ENCODE results near the gene CFAP161.
A peak's percentile ranks its signal among the peaks of the same experiment; 100 is the strongest.
"Not testable (repeated sequence)": the region's sequence is repeated elsewhere in the genome, so short reads cannot be mapped to it uniquely, and the experiment has no call there.

Gene CFAP161

DNA sequence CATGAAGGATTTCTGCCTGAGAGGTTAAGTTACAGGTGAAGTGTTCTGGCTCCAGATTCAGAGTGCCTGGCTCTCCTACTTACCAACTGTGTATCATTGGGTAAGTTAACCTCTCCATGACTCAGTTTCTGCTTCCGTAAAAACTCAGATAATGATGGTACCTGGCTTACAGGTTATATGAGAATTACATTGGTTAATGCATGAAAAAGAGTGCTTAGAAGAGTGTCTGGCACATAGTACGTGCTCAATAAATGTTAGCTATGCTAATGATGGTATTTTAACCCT is 23.8 kb downstream of the CFAP161 start:
- DNase-seq (ENCODE audit: low read depth), result no peak

DNA sequence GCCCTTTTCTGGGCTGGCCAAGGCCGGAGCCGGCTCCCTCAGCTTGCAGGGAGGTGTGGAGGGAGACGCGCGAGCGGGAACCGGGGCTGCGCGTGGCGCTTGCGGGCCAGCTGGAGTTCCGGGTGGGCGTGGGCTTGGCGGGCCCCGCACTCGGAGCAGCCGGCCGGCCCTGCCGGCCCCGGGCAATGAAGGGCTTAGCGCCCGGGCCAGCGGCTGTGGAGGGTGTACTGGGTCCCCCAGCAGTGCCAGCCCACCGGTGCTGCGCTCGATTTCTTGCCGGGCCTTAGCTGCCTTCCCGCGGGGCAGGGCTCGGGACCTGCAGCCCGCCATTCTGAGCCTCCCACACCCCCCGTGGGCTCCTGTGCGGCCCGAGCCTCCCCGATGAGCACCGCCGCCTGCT is 24.5 kb downstream of the CFAP161 start:
- not testable (repeated sequence) for DNase-seq (ENCODE audit: low read depth)

DNA sequence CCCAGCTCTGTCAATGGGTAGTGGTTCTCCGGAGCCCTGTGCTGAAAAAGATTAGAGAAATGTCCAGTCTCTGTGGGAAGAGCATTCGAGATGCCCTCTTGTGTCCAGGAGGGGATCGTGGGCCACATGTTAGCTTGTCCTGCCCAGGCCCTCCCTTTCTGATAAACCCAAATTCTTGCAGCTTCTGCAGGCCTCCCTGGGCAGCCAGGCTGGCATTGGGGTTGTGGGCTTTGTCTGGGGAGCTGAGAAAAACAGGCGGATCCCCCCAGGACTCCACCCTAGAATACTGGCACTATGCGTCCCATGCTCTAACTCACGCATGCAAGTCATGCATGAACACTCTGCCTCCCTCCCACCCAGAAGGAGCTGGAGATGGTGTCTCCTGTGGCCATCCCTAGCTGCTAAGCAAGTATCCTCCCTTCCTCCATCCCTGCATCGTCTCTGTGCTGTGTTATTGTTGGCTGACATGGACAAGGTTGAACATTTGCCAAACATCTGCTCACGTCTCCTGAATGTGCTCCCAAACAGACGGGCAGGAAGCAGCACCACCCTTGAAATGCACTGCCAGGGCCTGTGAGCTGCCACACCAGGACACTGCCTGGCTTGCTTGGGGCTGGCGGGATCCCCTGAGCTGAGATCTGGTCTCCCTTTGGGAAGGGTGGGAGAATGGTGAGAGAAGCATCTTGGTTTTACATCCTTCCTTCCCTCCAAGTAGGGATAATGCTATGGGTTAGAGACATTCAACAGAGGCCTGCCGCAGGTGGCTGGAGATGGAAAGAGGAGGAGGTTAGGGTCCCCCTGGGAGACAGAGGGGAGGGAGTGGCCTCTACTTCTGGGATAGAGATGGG is 26.5 kb downstream of the CFAP161 start:
- peak; percentile 78 for DNase-seq (ENCODE audit: low read depth)

DNA sequence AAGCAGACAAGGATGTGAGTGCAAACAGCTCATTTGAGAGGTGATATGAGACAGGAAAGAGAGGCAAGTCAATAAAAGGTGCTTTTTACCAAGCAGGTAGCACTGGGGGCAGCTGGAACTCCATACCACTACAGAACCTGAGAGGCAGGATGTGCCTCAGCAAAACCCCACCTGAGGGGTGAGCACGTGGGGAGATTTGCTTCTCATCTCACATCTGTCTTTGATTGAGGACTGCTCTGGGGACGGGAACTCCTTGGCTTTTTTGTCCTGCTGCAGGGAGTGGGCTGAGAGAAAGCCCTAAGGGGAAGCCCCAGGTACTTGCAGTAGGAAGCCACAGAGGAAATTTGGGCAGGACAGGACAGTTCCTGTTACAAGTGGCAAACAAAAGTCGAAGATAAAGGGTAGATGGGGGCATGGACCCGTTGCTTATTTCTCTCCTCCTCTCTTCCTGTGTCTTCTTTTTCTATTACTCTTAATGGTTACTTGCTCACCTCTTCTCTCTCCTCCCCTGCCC is 27.1 kb downstream of the CFAP161 start:
- no peak for DNase-seq (ENCODE audit: low read depth)

DNA sequence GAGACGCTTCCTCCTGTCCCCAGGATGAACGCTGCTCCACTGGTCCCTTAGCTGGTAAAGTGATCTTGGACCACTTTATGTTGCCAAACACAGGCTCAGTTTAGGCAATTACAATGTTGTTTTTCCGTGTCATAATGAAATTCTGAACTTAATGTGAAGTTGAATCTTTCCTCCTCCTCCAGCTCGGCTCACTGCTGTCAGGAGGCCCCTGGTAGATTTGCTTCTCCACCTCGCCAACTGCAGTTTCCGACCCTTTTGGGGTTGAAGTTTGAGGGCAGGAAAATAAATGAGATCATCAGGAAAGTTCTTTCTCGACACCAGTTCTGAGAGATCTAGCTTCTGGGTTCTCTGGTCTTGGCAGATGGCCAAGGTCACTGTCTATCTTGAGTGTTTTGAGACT is 27.8 kb downstream of the CFAP161 start:
- DNase-seq (ENCODE audit: low read depth), result no peak

DNA sequence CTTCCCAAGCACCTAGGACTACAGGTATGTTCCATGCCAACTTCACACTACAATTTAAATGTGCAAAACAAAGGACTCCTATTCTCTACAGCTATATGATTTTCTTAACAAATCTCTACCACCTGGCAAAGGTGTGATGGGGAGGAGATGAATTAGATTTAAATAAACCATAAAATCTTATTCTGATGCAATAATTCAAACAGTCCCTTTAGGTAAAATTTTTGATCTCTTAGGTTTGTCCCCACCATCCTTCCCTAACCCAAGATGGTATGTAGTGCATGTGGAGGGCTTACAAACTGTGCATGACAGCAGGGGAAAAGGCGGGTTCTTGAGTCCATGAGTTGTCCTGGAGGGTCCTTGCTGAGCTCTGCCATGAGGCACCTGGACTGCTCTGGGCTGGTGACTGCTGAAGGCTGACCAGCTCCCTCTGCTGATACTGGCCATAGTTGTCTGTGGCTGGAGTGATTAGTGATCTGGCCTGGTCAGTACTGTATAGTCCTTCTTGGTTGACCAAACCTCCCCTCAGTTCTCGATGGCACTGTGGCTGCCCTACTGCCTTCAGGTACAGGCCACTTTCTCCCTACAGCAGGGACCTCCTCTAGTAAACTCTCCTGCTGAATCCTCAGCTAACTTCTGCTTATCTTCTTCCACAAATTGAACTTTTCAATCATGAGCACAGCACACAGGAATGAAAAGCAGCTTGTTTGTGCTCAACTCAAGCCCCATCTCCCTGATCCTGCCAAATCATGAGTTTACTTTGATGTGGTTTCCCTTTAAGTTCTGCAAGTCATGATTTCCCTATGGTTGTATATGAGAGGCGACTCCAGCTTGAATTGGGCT is 30.1 kb downstream of the CFAP161 start:
- DNase-seq (ENCODE audit: low read depth), result peak; percentile 93

DNA sequence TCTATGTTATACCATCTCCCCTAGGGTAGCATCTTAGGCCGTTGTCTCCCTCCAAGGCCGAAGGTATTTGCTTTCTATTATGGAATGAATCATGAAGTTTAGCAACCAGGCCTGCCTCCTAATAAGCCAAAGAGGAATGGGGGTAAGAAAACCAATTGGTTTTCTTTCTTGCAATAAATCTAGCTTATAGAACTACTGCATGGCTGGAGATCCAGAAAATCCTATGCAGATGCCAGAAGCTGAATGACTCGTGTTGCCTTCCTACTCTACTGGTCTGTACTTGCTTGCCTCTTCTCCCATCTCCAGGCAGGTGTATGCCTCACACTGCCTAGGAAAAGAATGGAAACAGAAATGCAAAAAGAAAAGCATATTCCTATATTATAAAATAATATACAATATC is 31.5 kb downstream of the CFAP161 start:
- DNase-seq (ENCODE audit: low read depth), result no peak

DNA sequence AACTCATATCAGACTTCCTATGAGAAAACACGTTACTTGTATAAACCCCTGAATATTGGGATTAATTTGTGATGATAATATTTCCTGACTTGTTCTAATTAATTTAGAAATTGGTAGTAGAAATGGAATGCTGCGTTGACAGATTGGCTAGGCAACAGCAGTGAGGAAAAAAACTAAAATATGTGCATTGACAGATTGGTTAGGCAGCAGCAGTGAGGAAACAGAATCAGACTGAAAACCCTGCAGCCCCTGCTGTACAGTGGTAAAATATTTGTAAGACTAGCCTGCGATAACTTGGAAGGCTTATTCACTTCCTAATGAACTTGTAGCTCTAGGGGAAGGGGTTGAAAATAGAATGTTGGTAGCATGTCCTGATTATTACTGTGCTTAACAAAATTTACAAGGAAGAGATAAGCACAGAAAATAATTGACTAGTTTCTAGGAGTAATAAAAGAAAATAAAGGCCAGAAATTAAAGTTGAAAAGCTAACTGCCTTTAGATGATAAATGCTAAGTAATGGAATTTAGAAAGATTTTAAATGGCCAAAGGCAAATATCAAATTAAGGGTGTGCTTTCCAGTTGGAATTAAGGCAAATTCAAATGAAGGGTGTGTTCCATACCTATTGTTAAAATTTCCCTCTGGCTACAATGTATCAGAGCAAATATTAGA is 32.7 kb downstream of the CFAP161 start:
- no peak for DNase-seq (ENCODE audit: low read depth)

DNA sequence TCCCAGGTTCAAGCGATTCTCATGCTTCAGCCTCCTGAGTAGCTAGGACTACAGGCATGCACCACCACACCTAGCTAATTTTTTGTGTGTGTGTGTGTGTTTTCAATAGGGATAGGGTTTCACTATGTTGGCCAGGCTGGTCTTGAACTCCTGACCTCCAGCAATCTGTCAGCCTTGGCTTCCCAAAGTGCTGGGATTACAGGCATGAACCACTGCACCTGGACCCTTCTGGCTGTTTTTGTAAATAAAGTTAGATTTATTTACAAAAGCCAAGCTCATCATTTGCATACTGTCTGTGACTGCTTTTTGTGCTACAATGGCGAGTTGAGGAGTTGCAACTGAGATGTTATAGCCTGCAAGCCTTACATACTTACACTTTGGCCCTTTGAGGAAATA is 34.1 kb downstream of the CFAP161 start:
- no peak for DNase-seq (ENCODE audit: low read depth)

DNA sequence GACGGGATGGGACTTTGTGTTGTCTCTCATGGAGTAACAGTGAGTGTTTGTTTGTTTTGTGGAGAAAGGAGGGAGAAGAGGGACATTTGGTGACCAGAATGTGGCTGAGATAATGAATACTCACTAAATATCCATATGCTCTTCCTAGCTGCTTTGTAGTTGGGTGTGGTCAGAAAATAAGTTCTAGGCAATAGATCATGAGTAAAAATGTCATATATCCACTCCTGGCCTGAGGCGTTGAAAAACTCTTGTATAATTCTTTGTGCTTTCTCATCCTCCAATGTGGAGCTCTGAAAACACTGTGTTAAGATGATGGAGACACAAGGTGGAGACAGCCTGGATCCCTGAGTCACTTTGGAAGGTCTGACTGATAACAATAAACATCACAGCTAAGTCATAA is 34.6 kb downstream of the CFAP161 start:
- DNase-seq (ENCODE audit: low read depth), result no peak

DNA sequence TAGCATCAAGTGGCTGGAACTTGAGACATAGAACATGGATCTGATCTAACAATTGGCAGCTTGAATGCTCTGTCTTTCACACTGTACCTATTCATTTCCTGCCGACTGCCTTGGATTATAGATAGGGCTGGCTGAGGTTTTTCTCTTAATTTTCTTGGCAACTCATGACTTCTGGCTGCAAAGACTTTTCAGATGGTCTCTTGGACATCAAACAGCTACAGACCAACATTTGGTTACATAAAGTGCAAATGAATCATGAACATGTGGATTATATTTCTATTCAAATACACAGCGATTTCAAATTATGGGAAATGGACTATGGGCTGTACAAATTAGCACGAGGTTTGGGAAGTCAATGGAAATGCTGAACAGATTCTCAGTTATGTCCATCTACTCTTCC is 36.4 kb downstream of the CFAP161 start:
- DNase-seq (ENCODE audit: low read depth), result no peak

DNA sequence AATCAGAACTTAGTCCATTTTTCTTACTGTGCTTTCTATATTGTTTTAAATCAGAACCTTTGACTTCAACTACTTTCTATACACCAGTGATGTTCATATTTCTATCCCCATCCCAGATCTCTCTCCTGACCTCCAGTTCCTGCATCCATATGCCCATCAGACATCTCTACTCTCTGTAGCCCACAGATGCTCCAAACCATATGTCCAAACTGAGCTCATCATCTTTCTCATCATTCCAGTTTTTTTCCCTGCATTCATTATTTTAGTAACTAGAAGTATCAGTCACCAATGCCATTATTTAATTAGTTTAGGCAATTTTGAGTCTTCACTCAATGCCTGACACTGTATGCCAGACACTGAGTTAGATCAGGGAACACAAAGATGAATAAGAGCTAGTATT is 37.2 kb downstream of the CFAP161 start:
- DNase-seq (ENCODE audit: low read depth), result no peak

DNA sequence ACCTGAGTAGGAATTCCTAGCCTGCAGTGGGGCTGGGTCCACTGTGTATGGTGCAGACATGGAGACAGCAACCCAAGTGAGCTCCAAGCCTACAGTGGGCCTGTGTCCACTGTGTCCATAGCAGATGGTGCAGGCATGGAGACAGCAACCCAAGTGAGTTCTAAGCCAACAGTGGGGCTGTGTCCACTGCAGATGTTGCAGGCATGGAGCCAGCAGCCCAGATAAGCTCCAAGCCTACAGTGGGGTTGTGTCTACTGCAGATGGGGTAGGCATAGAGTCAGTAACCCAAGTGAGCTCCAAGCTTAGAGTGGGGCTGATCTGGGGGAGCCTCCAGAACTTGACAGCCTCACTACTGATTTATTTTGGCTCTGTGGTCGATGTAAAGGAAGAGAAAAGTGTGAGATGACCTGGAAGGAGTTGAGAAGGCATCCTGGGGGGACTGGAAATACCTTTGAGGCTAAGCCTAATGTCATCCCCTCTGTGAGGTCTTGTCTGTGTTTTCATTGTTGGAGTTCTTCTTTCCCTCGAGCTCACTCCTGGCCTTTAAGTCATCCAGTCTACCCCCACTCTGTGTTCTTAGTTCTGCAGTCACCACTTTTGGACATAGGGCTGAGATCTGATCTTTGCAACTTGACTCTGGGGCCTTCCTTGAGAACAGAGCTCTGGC is 40.2 kb downstream of the CFAP161 start:
- no peak for DNase-seq (ENCODE audit: low read depth)

DNA sequence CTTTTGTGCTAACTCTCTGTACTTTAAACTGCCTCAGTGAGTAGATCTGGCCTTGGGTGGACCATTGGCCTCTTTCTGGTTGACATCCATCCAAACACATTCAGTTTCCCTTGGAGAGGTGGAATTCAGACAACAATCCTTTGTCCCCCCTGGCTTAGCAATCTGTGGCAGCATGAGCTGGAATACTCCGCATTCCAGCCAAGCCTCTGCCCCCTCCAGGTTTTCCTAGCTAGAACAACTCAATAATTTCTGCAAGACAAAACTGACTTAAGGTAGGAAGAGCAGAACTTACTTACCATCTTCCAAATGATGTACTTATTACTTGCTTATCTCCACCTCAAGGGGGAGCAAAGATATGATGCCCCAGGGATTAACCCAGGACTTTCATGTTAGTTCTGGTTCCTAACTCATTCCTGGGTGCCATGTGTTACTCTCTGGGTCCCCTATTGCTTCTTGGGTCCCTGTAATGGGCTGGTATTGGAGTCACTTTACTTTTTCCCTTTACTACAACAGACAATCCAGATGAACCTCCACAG is 40.8 kb downstream of the CFAP161 start:
- DNase-seq (ENCODE audit: low read depth), result no peak

DNA sequence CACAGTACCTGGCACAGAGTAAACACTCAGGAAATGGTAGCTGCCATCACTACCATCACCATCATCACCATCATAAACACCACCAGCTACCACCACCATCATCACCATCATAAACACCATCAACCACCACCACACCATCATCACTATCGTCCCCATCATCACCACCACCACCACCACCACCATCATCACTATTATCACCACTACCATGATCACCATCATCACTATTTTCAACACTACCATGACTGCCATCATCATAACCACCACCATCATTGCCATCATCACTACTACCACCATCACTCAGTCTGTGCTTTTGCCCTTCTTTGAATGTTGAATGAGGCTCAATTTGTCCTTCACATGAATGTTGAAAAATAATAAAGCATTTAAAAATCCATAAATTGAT is 41.4 kb downstream of the CFAP161 start:
- DNase-seq (ENCODE audit: low read depth), result no peak

DNA sequence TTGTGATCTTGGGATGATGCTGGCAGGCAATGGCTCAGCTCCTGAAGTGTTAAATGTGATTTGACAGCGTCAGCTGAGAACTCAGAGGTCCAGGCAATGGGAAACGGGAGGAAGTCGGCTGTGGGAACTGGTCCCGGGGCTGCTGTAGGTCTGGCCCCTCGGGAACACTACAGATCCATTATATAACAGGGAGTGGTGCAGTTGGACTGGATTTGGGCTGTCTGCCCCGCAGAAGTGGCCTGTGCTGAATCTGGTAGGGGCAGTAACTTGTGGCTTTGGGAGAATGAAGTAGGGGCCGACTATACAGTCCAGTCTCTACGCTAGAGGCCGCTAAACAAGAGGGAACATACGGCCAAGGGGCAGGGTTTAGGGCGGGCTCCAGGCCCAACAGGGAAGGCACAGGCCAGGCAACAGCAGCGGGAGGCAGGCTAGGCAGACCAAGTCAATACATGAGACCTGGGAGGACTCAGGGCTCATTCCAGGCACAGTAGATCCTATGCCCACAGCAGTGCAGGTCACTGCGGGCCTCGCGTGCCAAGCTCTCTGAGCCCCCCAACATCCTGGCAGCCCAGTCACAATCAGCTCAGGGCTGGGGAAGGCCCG is 42.3 kb downstream of the CFAP161 start:
- no peak for DNase-seq (ENCODE audit: low read depth)

DNA sequence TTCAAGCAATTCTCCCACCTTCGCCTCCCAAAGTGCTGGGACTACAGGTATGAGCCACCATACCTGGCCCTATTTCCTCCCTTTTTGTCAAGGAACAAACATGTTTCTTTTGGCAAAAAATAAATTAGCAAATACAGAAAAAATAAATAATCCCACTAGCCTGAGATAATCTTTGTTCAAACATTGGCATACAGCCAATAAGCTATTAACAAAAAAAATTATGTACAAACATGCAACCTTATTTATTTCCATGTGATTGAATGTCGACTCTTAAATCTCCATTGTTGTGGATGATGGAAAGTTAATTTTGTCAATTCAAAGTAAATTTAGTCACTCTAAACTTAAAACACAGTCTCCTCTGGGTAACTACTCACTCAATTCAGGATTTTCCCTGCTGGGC is 44.3 kb downstream of the CFAP161 start:
- DNase-seq (ENCODE audit: low read depth), result no peak

DNA sequence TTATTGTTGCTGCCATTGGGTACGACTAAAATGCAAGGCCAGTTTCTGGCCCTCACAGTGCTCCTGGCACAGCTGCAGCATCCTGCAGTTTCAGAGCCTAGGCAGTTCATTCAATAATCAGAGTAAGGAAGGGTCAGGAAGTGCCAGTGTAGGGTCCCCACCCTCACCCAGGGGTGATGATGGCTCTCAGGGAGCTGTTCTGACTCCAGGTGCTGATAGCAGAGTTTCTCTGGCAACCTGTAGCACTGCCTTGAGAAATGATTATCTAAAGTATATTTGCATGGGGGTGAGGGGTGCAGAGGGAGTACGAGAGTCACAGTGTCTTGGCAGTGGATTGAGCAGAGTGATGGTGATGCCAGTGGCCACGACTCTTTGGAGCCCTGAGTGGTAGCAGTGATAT is 47.1 kb downstream of the CFAP161 start:
- no peak for DNase-seq (ENCODE audit: low read depth)

DNA sequence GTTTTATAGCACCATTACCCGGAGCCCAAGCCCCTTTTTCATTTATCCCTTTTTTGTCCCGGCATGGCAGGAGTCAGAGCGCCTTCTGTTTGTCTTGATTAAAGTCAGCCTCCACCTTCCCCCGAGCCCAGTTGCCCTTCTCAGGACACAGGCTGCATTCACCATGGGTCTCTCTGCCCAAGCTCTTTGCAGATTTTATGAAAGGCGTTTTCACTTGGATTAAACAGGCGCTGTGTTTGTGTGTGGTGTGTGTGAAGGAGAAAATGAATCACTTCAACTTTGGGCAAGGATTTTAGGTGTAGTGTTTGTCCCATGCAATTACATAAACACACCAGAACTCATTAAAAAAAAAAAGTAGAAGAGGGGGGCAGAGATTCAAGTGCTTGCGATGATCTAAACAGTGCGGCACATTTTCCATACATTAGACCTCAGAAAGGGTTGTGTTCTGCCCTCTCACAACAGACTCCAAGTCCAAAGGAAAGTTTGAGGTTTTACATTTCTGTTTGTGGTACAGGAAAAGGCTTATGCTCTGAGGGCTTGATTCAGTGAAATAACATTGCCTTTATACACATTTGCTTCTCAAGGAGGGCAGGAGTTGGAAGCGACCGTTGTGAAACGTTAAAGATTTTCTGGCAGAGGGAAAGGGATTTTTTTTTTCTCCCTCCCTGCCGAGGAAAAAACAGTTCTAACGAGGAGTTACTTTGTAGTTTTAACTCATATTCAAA is 48.1 kb downstream of the CFAP161 start:
- no peak for DNase-seq (ENCODE audit: low read depth)

DNA sequence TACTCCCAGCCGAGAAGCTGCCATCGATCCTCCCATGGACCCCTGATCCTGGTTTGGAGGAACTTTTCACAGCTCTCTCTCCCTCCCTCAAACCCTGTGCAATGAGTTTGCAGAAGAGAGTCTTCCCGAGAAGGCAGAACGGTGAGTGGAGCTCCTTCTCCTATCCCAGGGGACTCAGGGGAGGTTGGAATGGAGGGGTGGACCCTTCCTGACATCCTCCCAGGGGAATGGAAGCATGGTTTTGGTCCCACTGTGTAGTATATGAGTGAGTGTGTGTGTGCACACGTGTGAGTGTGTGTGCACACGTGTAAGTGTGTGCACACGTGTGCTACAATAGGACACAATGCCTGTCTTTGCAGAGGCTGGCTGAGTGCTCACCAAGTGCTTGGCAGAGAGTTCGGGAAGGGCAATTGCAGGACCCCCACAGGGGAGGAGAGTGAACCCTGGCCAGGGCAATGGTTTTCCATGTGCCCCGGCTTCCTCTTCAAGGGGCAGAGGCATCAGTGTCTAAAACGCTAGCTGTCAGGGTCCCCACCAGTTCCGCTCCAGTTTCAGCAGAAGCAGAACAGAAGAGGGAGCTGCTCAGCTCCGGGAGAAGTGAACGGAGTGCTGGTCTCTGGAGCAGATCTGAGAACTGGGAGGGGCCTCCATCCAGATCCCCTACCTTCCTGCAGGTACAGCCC is 48.8 kb downstream of the CFAP161 start:
- DNase-seq (ENCODE audit: low read depth), result no peak
